GM13976 (cell line): ENCODE data around the gene ARHGEF2.
A peak's percentile ranks its signal among the peaks of the same experiment; 100 is the strongest.

Experiments used
- DNase-seq: peaks from one replicate; pipeline ENCODE4 v3.0.0; 2012; ENCODE audit warnings: low spot score
- CTCF ChIP-seq: IDR thresholded peaks from 2 replicates; pipeline ENCODE4 v1.5.1; 2012; ENCODE audit warnings: borderline replicate concordance, mild to moderate bottlenecking; ENCODE audit not compliant: insufficient read depth; ENCODE audit errors: extremely low read depth, missing control alignments, control extremely low read depth
- in situ Hi-C: fragments of 300-500 bp; cut with MboI; formaldehyde crosslinking; loops from one replicate; pipeline ENCODE4 v1.12.0; 2022; ENCODE audit warnings: low sequenced_read_pairs, mixed read lengths, inconsistent platforms; ENCODE audit not compliant: unreplicated experiment

ARHGEF2 gene

GRCh38 chr1:155978325-155978972, at the start of gene ARHGEF2:
Gene ARHGEF2 (minus strand): TSS chr1:155978547. CDS start chr1:155978427, 120 bp downstream.
- TF ChIP-seq CTCF: no peak

GRCh38 chr1:156026588-156026987, 48.2 kb upstream of the ARHGEF2 start:
- in situ Hi-C loops: no loop called here
- TF ChIP-seq CTCF: no peak
- no peak for DNase-seq

More at GRCh38 chr1:155978325-155978972, at the start of gene ARHGEF2:
- in situ Hi-C loops: no loop called here
- DNase-seq: peak; percentile 92

GRCh38 chr1:156025876-156026275, 47.5 kb upstream of the ARHGEF2 start:
- peak; percentile 46 for TF ChIP-seq CTCF
- in situ Hi-C loops: no loop called here
- peak; percentile 76 for DNase-seq

- DNase-seq: no peak
- in situ Hi-C loops: no loop called here
- no peak for TF ChIP-seq CTCF
Observed at GRCh38 chr1:156024801-156025200, 46.5 kb upstream of the ARHGEF2 start.

- in situ Hi-C loops: no loop called here
- no peak for TF ChIP-seq CTCF
- no peak for DNase-seq
Observed at GRCh38 chr1:156021954-156022353, 43.6 kb upstream of the ARHGEF2 start.

GRCh38 chr1:156021093-156021428, 42.7 kb upstream of the ARHGEF2 start:
- in situ Hi-C loops: no loop called here
- no peak for DNase-seq
- TF ChIP-seq CTCF: no peak

GRCh38 chr1:156020293-156021092, 42.1 kb upstream of the ARHGEF2 start, which contains the start of gene SSR2:
Gene SSR2 (minus strand): TSS chr1:156020951. CDS start chr1:156020167, 784 bp downstream.
- peak; percentile 96 for DNase-seq
- in situ Hi-C loops: no loop called here
- TF ChIP-seq CTCF: no peak
